GM19467 (cell line): ENCODE measurements around the gene VDR.
A peak's percentile ranks its signal among the peaks of the same experiment; 100 is the strongest.

Experiments used
- ATAC-seq: cut with Tn5 transposase; IDR thresholded peaks from one replicate; pipeline ENCODE4 v1.9.1; 2021; ENCODE audit warnings: mild to moderate bottlenecking, moderate library complexity; ENCODE audit not compliant: unreplicated experiment

The VDR gene

GRCh38 chr12:47896022-47896421, 8.8 kb downstream of the VDR start:
- no peak for ATAC-seq

- no peak for ATAC-seq
These were observed 10.1 kb downstream of the VDR start for GRCh38 chr12:47894652-47895051.

GRCh38 chr12:47894068-47894467, 10.7 kb downstream of the VDR start:
- no peak for ATAC-seq

GRCh38 chr12:47892819-47893218, 12.0 kb downstream of the VDR start:
- ATAC-seq: no peak

- no peak for ATAC-seq
These were observed 13.4 kb downstream of the VDR start for GRCh38 chr12:47891356-47891755.

- ATAC-seq: peak; percentile 75
These were observed 15.8 kb downstream of the VDR start for GRCh38 chr12:47889040-47889439.

- ATAC-seq: no peak
These were observed 16.5 kb downstream of the VDR start for GRCh38 chr12:47888153-47888819.

- ATAC-seq: no peak
These were observed 17.3 kb downstream of the VDR start for GRCh38 chr12:47887529-47887928.

- ATAC-seq: no peak
These were observed 18.1 kb downstream of the VDR start for GRCh38 chr12:47886510-47887240.

- ATAC-seq: no peak
These were observed 19.2 kb downstream of the VDR start for GRCh38 chr12:47885566-47885965.

- no peak for ATAC-seq
These were observed 19.7 kb downstream of the VDR start for GRCh38 chr12:47885012-47885501.

- ATAC-seq: no peak
These were observed 20.3 kb downstream of the VDR start for GRCh38 chr12:47884501-47884900.

- no peak for ATAC-seq
These were observed 21.1 kb downstream of the VDR start for GRCh38 chr12:47883663-47884195.

GRCh38 chr12:47882781-47883546, 21.8 kb downstream of the VDR start:
- ATAC-seq: peak; percentile 72

GRCh38 chr12:47881826-47882427, 22.9 kb downstream of the VDR start:
- no peak for ATAC-seq

GRCh38 chr12:47881051-47881450, 23.7 kb downstream of the VDR start:
- no peak for ATAC-seq

GRCh38 chr12:47878918-47879481, 25.8 kb downstream of the VDR start:
- ATAC-seq: no peak

GRCh38 chr12:47878293-47878917, 26.4 kb downstream of the VDR start:
- no peak for ATAC-seq

- ATAC-seq: no peak
These were observed 27.7 kb downstream of the VDR start for GRCh38 chr12:47877081-47877480.

GRCh38 chr12:47876440-47876960, 28.3 kb downstream of the VDR start:
- no peak for ATAC-seq
